ENCODE data around the gene RIT2.

Gene RIT2

GRCh38 chr18:43115076-43115921 lies at the start of gene RIT2:
Gene RIT2 (minus strand): TSS chr18:43115685.
- no peak for DNase-seq (ENCODE audit: low read depth)

- no peak for DNase-seq (ENCODE audit: low read depth)
These were observed 46.0 kb upstream of the RIT2 start for GRCh38 chr18:43161528-43161927.

- no peak for DNase-seq (ENCODE audit: low read depth)
These were observed 45.0 kb upstream of the RIT2 start for GRCh38 chr18:43160509-43160908.

GRCh38 chr18:43159926-43160325 lies 44.4 kb upstream of the RIT2 start:
- DNase-seq (ENCODE audit: low read depth), result no peak

- DNase-seq (ENCODE audit: low read depth), result no peak
These were observed 43.7 kb upstream of the RIT2 start for GRCh38 chr18:43159086-43159770.

GRCh38 chr18:43158381-43158780 lies 42.9 kb upstream of the RIT2 start:
- DNase-seq (ENCODE audit: low read depth), result no peak

- DNase-seq (ENCODE audit: low read depth), result no peak
These were observed 40.4 kb upstream of the RIT2 start for GRCh38 chr18:43155842-43156241.

GRCh38 chr18:43148231-43148630 lies 32.7 kb upstream of the RIT2 start:
- no peak for DNase-seq (ENCODE audit: low read depth)

GRCh38 chr18:43141208-43141607 lies 25.7 kb upstream of the RIT2 start:
- no peak for DNase-seq (ENCODE audit: low read depth)

GRCh38 chr18:43139288-43139946 lies 23.9 kb upstream of the RIT2 start:
- DNase-seq (ENCODE audit: low read depth), result no peak

GRCh38 chr18:43134876-43135275 lies 19.4 kb upstream of the RIT2 start:
- no peak for DNase-seq (ENCODE audit: low read depth)

GRCh38 chr18:43130716-43131260 lies 15.3 kb upstream of the RIT2 start:
- DNase-seq (ENCODE audit: low read depth), result no peak

- no peak for DNase-seq (ENCODE audit: low read depth)
These were observed 14.6 kb upstream of the RIT2 start for GRCh38 chr18:43129946-43130524.

- DNase-seq (ENCODE audit: low read depth), result no peak
These were observed 10.0 kb upstream of the RIT2 start for GRCh38 chr18:43125471-43125870.

- no peak for DNase-seq (ENCODE audit: low read depth)
These were observed 7.5 kb upstream of the RIT2 start for GRCh38 chr18:43122955-43123354.

- DNase-seq (ENCODE audit: low read depth), result no peak
These were observed 1.3 kb upstream of the RIT2 start for GRCh38 chr18:43116699-43117294.

GRCh38 chr18:43113220-43113895 lies 2.1 kb downstream of the RIT2 start:
- DNase-seq (ENCODE audit: low read depth), result no peak

GRCh38 chr18:43108882-43109281 lies 6.6 kb downstream of the RIT2 start:
- DNase-seq (ENCODE audit: low read depth), result no peak

GRCh38 chr18:43108469-43108868 lies 7.0 kb downstream of the RIT2 start:
- no peak for DNase-seq (ENCODE audit: low read depth)

- no peak for DNase-seq (ENCODE audit: low read depth)
These were observed 21.8 kb downstream of the RIT2 start for GRCh38 chr18:43093646-43094045.

GRCh38 chr18:43092539-43092938 lies 22.9 kb downstream of the RIT2 start:
- no peak for DNase-seq (ENCODE audit: low read depth)
